H1 (cell line): ENCODE data around the gene ARID4A. TPM values are rescaled to one million over a fixed set of nuclear protein-coding genes. Genes with fewer than 3 reads are reported as not detected.

Source experiments
- CTCF ChIA-PET: fragments of 300-600 bp; sonication (Branson Sonifier 250); formaldehyde crosslinking; loops from one replicate; lab custom pipeline; 2021; ENCODE audit not compliant: partially characterized antibody; lab: Charles Lee
- POLR2A ChIA-PET: fragments of 300-600 bp; sonication (Branson Sonifier 250); formaldehyde crosslinking; loops from one replicate; lab custom pipeline; 2021; ENCODE audit warnings: inconsistent platforms; ENCODE audit not compliant: partially characterized antibody; lab: Charles Lee
- DNase-seq, 2 experiments: peaks; one replicate each; pipeline versions ENCODE4 v3.0.0 to v3.0.0-alpha.2; 2010 to 2022; ENCODE audit warnings: low spot score in 2 of 2, low read depth in 1 of 2, mixed read lengths in 1 of 2
- FAIRE-seq: peaks from 2 replicates; lab custom pipeline; 2011; peaks lifted over from hg19 to GRCh38; lab: Jason Lieb, UNC
- H2AFZ ChIP-seq: 2 replicates; pipeline ENCODE4 v1.8.1; 2012; ENCODE audit warnings: low read length, inconsistent platforms
- H2AK5ac ChIP-seq: 2 replicates; pipeline ENCODE4 v1.6.1; 2013; ENCODE audit warnings: low read depth, low read length
- H2BK120ac ChIP-seq: replicated peaks from 2 replicates; pipeline ENCODE3; 2013; ENCODE audit warnings: low read depth, low read length, inconsistent platforms
- H2BK12ac ChIP-seq: 2 replicates; pipeline ENCODE4 v1.6.1; 2013; ENCODE audit warnings: low read depth, low read length
- H2BK15ac ChIP-seq: 2 replicates; pipeline ENCODE4 v1.6.1; 2013; ENCODE audit warnings: low read length
- H2BK20ac ChIP-seq: 2 replicates; pipeline ENCODE4 v1.6.1; 2013; ENCODE audit warnings: low read length
- H2BK5ac ChIP-seq: 2 replicates; pipeline ENCODE4 v1.6.1; 2013; ENCODE audit warnings: low read depth, low read length
- H3K14ac ChIP-seq: 2 replicates; pipeline ENCODE4 v1.6.1; 2013; ENCODE audit warnings: inconsistent platforms; ENCODE audit not compliant: insufficient read length
- H3K18ac ChIP-seq: 2 replicates; pipeline ENCODE4 v1.6.1; 2013; ENCODE audit warnings: low read length; ENCODE audit errors: extremely low read depth
- H3K23ac ChIP-seq: 2 replicates; pipeline ENCODE4 v1.6.1; 2013; ENCODE audit warnings: inconsistent platforms; ENCODE audit not compliant: insufficient read length
- H3K23me2 ChIP-seq: 2 replicates; pipeline ENCODE4 v1.6.1; 2013; ENCODE audit warnings: low read depth, low read length
- H3K27ac ChIP-seq: 2 replicates; pipeline ENCODE4 v1.6.1; 2011; ENCODE audit warnings: low read depth, low read length, inconsistent platforms
- H3K27me3 ChIP-seq, 4 experiments: replicated peaks in 1 of 4; 1 replicate in 1 of 4; 2 replicates in 3 of 4; pipeline versions ENCODE4 v1.6.1 to v1.8.1; 2011 to 2013; ENCODE audit warnings: low read length in 3 of 4, mild to moderate bottlenecking in 3 of 4, inconsistent platforms in 2 of 4, mixed read lengths in 2 of 4, moderate library complexity in 1 of 4; ENCODE audit not compliant: control insufficient read depth in 3 of 4, insufficient read depth in 3 of 4; ENCODE audit errors: extremely low read depth in 1 of 4
- H3K36me3 ChIP-seq, 4 experiments: 2 replicates each; pipeline versions ENCODE4 v1.6.1 to v1.8.1; 2011 to 2013; ENCODE audit warnings: mild to moderate bottlenecking in 4 of 4, low read length in 3 of 4, moderate library complexity in 2 of 4, control low read depth in 1 of 4, inconsistent platforms in 1 of 4; ENCODE audit not compliant: insufficient read depth in 4 of 4, control insufficient read depth in 2 of 4
- H3K4ac ChIP-seq: replicated peaks from 2 replicates; pipeline ENCODE3; 2013; ENCODE audit warnings: low read length, low read depth, mixed read lengths, inconsistent platforms; ENCODE audit not compliant: insufficient read length
- H3K4me1 ChIP-seq, 4 experiments: replicated peaks in 1 of 4; 1 replicate in 1 of 4; 2 replicates in 3 of 4; pipeline versions ENCODE4 v1.6.1 to v1.8.1; 2011 to 2013; ENCODE audit warnings: low read length in 3 of 4, inconsistent platforms in 2 of 4, mixed read lengths in 1 of 4; ENCODE audit not compliant: insufficient read depth in 4 of 4, control insufficient read depth in 3 of 4
- H3K4me2 ChIP-seq, 2 experiments: 2 replicates each; pipeline versions ENCODE4 v1.6.1 to v1.8.1; 2011 to 2013; ENCODE audit warnings: low read depth in 2 of 2, low read length in 2 of 2, control low read depth in 1 of 2, inconsistent platforms in 1 of 2, mild to moderate bottlenecking in 1 of 2; ENCODE audit not compliant: insufficient read depth in 1 of 2
- H3K4me3 ChIP-seq, 4 experiments: fragments of 200-600, 300-600 bp in 1 of 4; sonication (generic), shearing (Covaris generic), sonication (Bioruptor Twin) in 1 of 4; 2 replicates each; pipeline versions ENCODE4 v1.5.1 to v1.8.1; 2011 to 2016; ENCODE audit warnings: low read length in 4 of 4, low read depth in 3 of 4, control low read depth in 2 of 4, inconsistent platforms in 2 of 4, mild to moderate bottlenecking in 2 of 4, mixed read lengths in 1 of 4, moderate library complexity in 1 of 4; ENCODE audit not compliant: insufficient read depth in 2 of 4; ENCODE audit errors: extremely low read depth in 1 of 4
- H3K56ac ChIP-seq: replicated peaks from 2 replicates; pipeline ENCODE3; 2013; ENCODE audit warnings: low read depth, mild to moderate bottlenecking, mixed read lengths, low read length, inconsistent platforms; ENCODE audit not compliant: insufficient read length
- H3K79me1 ChIP-seq: 2 replicates; pipeline ENCODE4 v1.6.1; 2013; ENCODE audit warnings: low read depth, low read length, control low read depth
- H3K79me2 ChIP-seq, 2 experiments: 2 replicates each; pipeline versions ENCODE4 v1.6.1 to v1.8.1; 2012 to 2013; ENCODE audit warnings: low read length in 2 of 2, mild to moderate bottlenecking in 2 of 2, inconsistent platforms in 1 of 2; ENCODE audit not compliant: insufficient read depth in 2 of 2, control insufficient read depth in 1 of 2
- H3K9ac ChIP-seq, 4 experiments: replicated peaks in 1 of 4; 1 replicate in 1 of 4; 2 replicates in 3 of 4; pipeline versions ENCODE4 v1.6.1 to v1.8.1; 2011 to 2013; ENCODE audit warnings: low read depth in 3 of 4, low read length in 3 of 4, control low read depth in 2 of 4, mild to moderate bottlenecking in 2 of 4, moderate library complexity in 2 of 4, inconsistent platforms in 1 of 4; ENCODE audit errors: extremely low read depth in 1 of 4
- H3K9me3 ChIP-seq, 2 experiments: 2 replicates each; pipeline versions ENCODE4 v1.6.1 to v1.8.1; 2012 to 2013; ENCODE audit warnings: mild to moderate bottlenecking in 2 of 2, moderate library complexity in 2 of 2, control low read depth in 1 of 2, inconsistent platforms in 1 of 2, low read depth in 1 of 2, low read length in 1 of 2, mixed read lengths in 1 of 2; ENCODE audit not compliant: insufficient read depth in 2 of 2
- H4K20me1 ChIP-seq, 2 experiments: replicated peaks in 1 of 2; 2 replicates each; pipeline versions ENCODE3 to v1.8.1; 2011 to 2013; ENCODE audit warnings: inconsistent platforms in 2 of 2, low read length in 2 of 2, mild to moderate bottlenecking in 1 of 2; ENCODE audit not compliant: insufficient read depth in 2 of 2, control insufficient read depth in 1 of 2
- H4K5ac ChIP-seq: 2 replicates; pipeline ENCODE4 v1.6.1; 2013; ENCODE audit warnings: low read length, low read depth, mixed read lengths, inconsistent platforms; ENCODE audit not compliant: insufficient read length
- H4K8ac ChIP-seq: 2 replicates; pipeline ENCODE4 v1.8.0; 2013; ENCODE audit warnings: mild to moderate bottlenecking, moderate library complexity, low read length, inconsistent platforms; ENCODE audit not compliant: insufficient read depth; ENCODE audit errors: extremely low read depth
- H4K91ac ChIP-seq: replicated peaks from 2 replicates; pipeline ENCODE3; 2013; ENCODE audit warnings: low read length, mixed read lengths, inconsistent platforms; ENCODE audit not compliant: insufficient read length
- FOSL1 ChIP-seq: IDR thresholded peaks from 2 replicates; pipeline ENCODE4 v1.6.1; 2011; ENCODE audit warnings: mild to moderate bottlenecking, low read depth, low read length, moderate library complexity; ENCODE audit not compliant: insufficient read depth
- GABPA ChIP-seq: IDR thresholded peaks from 2 replicates; pipeline ENCODE4 v1.6.1; 2011; ENCODE audit warnings: mild to moderate bottlenecking, low read length, moderate library complexity, borderline replicate concordance; ENCODE audit not compliant: insufficient read depth
- KDM5A ChIP-seq: fragments of 200-600 bp; IDR thresholded peaks from 2 replicates; pipeline ENCODE4 v1.7.1; 2012; ENCODE audit warnings: mild to moderate bottlenecking, low read length, inconsistent platforms, mixed read lengths
- MAX ChIP-seq: IDR thresholded peaks from 2 replicates; pipeline ENCODE4 v1.6.1; 2012; ENCODE audit warnings: inconsistent platforms
- NRF1 ChIP-seq: IDR thresholded peaks from 2 replicates; pipeline ENCODE4 v1.6.1; 2011; ENCODE audit warnings: mild to moderate bottlenecking, low read depth, low read length, improper control_type of control experiment
- POLR2A ChIP-seq, 2 experiments: IDR thresholded peaks; 1 replicate in 1 of 2; 2 replicates in 1 of 2; pipeline ENCODE4 v1.6.1; 2011; ENCODE audit warnings: low read depth in 2 of 2, low read length in 2 of 2, mild to moderate bottlenecking in 2 of 2; ENCODE audit errors: control extremely low read depth in 1 of 2
- POLR2AphosphoS5 ChIP-seq: IDR thresholded peaks from 2 replicates; pipeline ENCODE4 v1.6.1; 2011; ENCODE audit warnings: low read depth, low read length
- POU5F1 ChIP-seq: IDR thresholded peaks from 2 replicates; pipeline ENCODE4 v1.6.1; 2011; ENCODE audit warnings: low read depth, mild to moderate bottlenecking, low read length, moderate library complexity
- TCF12 ChIP-seq: IDR thresholded peaks from 2 replicates; pipeline ENCODE4 v1.6.1; 2011; ENCODE audit warnings: low read depth, mild to moderate bottlenecking, low read length
- polyA plus RNA-seq, 7 experiments: library from polyadenylated mRNA; depleted of rRNA in 3 of 7; stranded (reverse) in 5 of 7; unstranded in 2 of 7; fragments of >200 nt in 5 of 7; fragments of 200-250 nt in 2 of 7; gene quantifications; 1 replicate in 5 of 7; 2 replicates in 1 of 7; 4 replicates in 1 of 7; pipeline versions ENCODE4 v1.2.1 to v1.2.3, GENCODE V29; 2011 to 2013; ENCODE audit warnings: missing spikeins in 2 of 7, mixed read lengths in 2 of 7
- total RNA-seq: library from RNA; stranded (reverse); fragmentation: NEBNext Ultra II Directional; extraction: Animal tissue kit (Norgen Biotek cat#: 25700); gene quantifications from 2 replicates; pipeline ENCODE4 v1.2.1, GENCODE V29; 2021

The ARID4A gene
- total and polyA plus RNA-seq, 2 of the 8 experiments (the other 6 are each of a cell fraction or from before 2014, with no cell fraction given), result 2.1 to 14.6 TPM

- Histone ChIP-seq H3K9me3 (no peaks in the 10 kb centered on the region), H2BK5ac (no peak overlapping the region), H3K27me3 (peaks cover 0 to 9% (median 6%) of the 10 kb centered on the region in 4 experiments; a peak in 5 of 7 replicates), H3K79me2 (no peaks in the 10 kb centered on the region), H3K79me1 (no peaks in the 10 kb centered on the region), H2BK20ac (no peak overlapping the region), H2AK5ac (no peak overlapping the region), H3K56ac (no peak overlapping the region), H3K23me2 (peaks cover 7% of the 10 kb centered on the region; the same call in 1 of the 2 replicates), H3K14ac (no peak overlapping the region), H3K4me2 (no peak overlapping the region), H3K27ac (no peak overlapping the region), H4K91ac (no peak overlapping the region), H3K9ac (no peak overlapping the region), H3K4me3 (no peak overlapping the region), H2BK120ac (no peak overlapping the region), H3K36me3 (no peaks in the 10 kb centered on the region), H4K20me1 (no peaks in the 10 kb centered on the region), H2BK12ac (no peak overlapping the region), H3K4ac (no peak overlapping the region), H3K18ac (no peak overlapping the region), H3K4me1 (peaks cover 4 to 14% (median 7%) of the 10 kb centered on the region in 4 experiments; a peak in 6 of 7 replicates), H2AFZ (no peak overlapping the region), H2BK15ac (no peak overlapping the region), H4K5ac (no peak overlapping the region), H3K23ac (no peak overlapping the region), H4K8ac (no peak overlapping the region)
- POLR2A ChIA-PET, result interaction anchor here (0.9 kb wide), 1 partner anchor 11 kb away, joined by 3 read pairs; no protein-coding TSS in a partner anchor
- TF ChIP-seq POLR2AphosphoS5 (no peak), KDM5A (no peak), GABPA (no peak), POU5F1 (no peak), TCF12 (no peak), NRF1 (no peak), FOSL1 (no peak), MAX (no peak), POLR2A (IDR thresholded peaks at IDR 0.05; ENCODE audit: control extremely low read depth in 1 of 2, low read depth in 2 of 2, low read length in 2 of 2) (no peak)
- CTCF ChIA-PET, result interaction anchor here (0.6 to 1.3 kb wide), 2 partner anchors 27 to 918 kb away, joined by 3 to 6 read pairs; no protein-coding TSS in a partner anchor
- FAIRE-seq (no peak), DNase-seq (no peak)
Observed at GRCh38 chr14:58398495-58398894, 100.1 kb downstream of the ARID4A start.
